Choroid plexus epithelial cell (primary cell): ENCODE results near the gene IFFO2.

Source experiments
- DNase-seq: peaks from one replicate; pipeline ENCODE4 v3.0.0-alpha.2; 2010; ENCODE audit warnings: low read depth
- H3K4me3 ChIP-seq: 2 replicates; pipeline ENCODE4 v1.5.1; 2011; ENCODE audit warnings: low read depth, mild to moderate bottlenecking, control low read depth, low read length, moderate library complexity
- CTCF ChIP-seq: conservative IDR thresholded peaks from 2 replicates; pipeline ENCODE4 v1.5.1; 2011; ENCODE audit warnings: low read depth, mild to moderate bottlenecking, control low read depth, inconsistent platforms, low read length, moderate library complexity

The IFFO2 gene

GRCh38 chr1:18924221-18924691 is 32.2 kb downstream of the IFFO2 start:
- no peak overlapping the region for H3K4me3 ChIP-seq

GRCh38 chr1:18923756-18924211 is 32.7 kb downstream of the IFFO2 start:
- TF ChIP-seq CTCF: no peak
- DNase-seq: no peak
- no peak overlapping the region for H3K4me3 ChIP-seq

More at GRCh38 chr1:18924221-18924691, 32.2 kb downstream of the IFFO2 start:
- DNase-seq: no peak
- TF ChIP-seq CTCF: no peak

- no peak for DNase-seq
- no peak for TF ChIP-seq CTCF
- no peak overlapping the region for H3K4me3 ChIP-seq
These were observed 33.4 kb downstream of the IFFO2 start for GRCh38 chr1:18922848-18923755.

GRCh38 chr1:18922319-18922726 is 34.2 kb downstream of the IFFO2 start:
- DNase-seq: peak; percentile 70
- peak; percentile 16 for TF ChIP-seq CTCF
- no peak overlapping the region for H3K4me3 ChIP-seq

- TF ChIP-seq CTCF: peak; percentile 33
- no peak overlapping the region for H3K4me3 ChIP-seq
- DNase-seq: no peak
These were observed 34.8 kb downstream of the IFFO2 start for GRCh38 chr1:18921516-18922251.

- TF ChIP-seq CTCF: no peak
- no peak for DNase-seq
- H3K4me3 ChIP-seq: no peak overlapping the region
These were observed 35.5 kb downstream of the IFFO2 start for GRCh38 chr1:18920931-18921330.
